Raji (cell line): ENCODE measurements around the gene GREM1.

Experiments
- POLR2A ChIP-seq: IDR thresholded peaks from 2 replicates; pipeline ENCODE4 v1.6.1; 2011; ENCODE audit warnings: low read depth, low read length, control low read depth; ENCODE audit not compliant: insufficient read depth

GREM1 gene

DNA sequence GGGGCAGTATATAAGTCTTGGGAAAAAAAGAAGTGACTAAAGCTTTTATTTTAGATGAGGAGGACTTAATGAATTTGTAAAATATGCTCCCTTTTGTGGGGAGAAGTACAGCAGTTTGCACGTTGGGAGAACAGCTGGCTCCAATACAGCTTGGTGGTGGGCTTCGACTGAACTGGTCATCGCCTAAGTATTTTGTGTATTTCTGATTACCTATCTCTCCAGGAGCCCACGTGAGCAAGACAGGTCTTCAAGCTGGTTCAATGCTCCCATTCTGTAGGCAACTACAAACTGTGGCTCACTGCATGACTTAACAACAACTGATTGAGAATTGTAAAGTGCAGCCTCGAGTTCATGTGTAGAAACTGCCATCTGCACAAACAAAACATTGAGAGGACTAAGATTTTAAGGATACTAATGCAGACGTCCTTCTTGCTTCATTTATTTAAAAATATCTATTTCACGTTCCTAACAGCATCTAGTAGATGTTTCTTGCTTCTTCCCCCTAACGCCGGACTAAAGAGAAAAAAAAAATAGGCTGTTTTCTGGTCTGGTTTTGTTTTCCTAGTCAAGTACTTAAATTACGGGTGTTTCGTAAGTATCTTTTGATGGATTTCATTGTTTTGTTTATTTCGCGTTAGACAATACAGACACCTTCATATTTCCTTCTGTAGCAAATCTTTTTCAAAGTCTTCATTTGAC, 1.4 kb upstream of the GREM1 start:
- no peak for TF ChIP-seq POLR2A

DNA sequence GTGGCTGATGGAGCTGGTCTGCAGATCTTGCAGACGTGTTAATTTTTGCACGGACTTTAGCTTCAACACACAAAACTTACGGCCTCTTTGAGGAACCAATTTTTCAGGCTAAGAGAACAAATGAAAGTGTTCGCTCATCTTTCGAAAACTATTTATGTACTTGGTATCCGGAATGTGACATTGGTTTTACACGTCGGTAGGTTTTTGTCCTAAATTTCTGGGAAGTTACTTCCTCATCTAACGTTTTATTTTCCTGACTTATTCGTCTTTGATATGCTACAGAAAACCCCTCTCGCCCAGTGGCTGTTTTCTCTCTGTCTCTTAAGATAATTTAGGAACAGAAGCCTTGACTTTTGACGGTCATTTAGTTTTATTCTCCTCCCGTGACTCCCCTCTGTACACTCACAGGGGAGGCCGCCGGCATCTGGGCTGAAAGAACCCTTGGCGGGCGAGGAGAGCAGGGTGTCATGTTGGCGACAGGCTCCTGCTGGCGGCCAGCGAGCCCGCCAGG, 834 bp upstream of the GREM1 start:
- no peak for TF ChIP-seq POLR2A

GRCh38 chr15:32718227-32718820, 520 bp downstream of the GREM1 start:
- TF ChIP-seq POLR2A = no peak

GRCh38 chr15:32718821-32719716, 1.3 kb downstream of the GREM1 start:
- no peak for TF ChIP-seq POLR2A

DNA sequence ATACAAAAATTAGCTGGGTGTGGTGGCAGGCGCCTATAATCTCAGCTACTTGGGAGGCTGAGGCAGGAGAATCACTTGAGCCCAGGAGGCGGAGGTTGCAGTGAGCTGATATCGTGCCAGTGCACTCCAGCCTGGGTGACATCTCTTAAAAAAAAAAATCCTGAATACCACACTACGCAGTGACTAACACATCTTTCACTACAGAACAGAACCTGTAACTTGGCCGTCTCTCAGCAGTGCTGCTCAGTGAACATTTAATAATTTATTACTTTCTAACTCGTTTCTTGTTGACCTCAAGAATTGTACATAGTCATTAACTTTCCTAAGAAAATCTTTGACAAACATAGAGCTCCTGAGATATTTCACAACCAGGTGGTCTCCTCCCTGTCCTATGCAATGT, 3.8 kb downstream of the GREM1 start:
- TF ChIP-seq POLR2A = no peak

- TF ChIP-seq POLR2A = no peak
Observed at GRCh38 chr15:32722136-32722535, 4.3 kb downstream of the GREM1 start.

DNA sequence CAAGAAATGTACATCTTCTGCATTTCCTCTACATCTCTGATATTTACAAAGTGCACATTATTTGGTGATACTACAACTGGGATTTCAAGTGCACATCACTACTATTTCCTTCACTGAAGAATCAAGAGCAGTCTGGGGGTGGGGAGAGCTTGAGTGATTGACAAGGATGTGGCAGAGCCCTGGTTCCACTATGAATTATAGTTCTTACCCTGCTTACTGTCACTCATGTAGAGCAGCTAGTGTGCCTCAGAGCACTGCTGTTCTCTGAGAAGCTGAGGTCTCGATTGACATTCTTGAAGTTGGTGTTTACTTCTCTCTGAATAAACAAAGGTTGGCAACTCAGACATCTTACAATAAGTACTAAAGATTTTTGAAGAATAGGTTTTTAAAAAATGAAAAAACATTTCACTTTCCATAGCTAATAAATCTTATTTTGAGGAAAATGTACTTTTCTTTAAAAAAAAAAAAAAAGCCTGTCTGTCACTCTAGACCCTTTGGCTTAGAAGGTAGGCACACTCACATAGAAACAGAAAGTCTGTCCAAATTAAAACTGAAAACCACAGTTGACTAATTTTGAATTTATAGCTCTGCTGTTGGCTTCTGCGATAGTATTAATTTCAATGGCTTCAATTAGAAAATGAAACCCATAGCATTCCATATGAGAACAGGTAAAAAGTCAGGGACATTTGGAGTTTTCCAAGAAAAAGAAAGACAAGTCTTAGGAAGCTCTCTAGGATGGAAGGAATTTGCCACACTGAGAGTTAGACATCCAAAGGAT, 5.6 kb downstream of the GREM1 start:
- no peak for TF ChIP-seq POLR2A

DNA sequence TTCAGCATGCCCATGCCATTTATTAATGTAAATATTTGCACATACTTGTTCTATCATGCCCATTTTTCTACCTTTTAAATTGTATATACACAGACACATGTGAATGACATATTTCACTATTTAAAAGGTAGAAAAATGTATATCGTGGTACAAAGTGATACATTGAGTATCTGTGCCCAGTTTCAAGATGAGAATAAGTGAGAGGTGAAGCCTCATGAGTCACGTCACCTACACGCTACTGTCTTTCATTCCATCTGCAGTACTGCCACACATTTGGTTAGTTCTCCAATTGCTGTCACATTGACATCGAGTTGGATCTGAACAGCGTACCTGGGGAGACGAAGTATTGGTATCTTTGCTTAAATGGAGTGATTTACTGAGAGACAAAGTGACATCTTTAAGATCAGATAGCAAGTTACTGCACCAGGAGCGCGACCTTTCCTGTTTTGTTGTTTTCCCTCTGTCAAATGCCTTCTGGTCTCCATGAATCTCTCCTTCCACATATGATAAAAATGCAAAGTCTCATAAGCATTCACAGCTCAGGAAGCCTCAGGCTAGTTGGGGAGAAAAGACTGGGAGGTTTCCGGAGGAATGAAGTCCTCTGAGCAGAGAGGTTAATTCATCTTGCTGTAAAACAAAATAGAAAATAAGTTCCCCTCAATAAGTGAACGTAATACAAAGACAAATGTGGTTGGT, 12.0 kb downstream of the GREM1 start:
- no peak for TF ChIP-seq POLR2A

GRCh38 chr15:32730677-32731654, 13.2 kb downstream of the GREM1 start:
- no peak for TF ChIP-seq POLR2A

GRCh38 chr15:32732574-32733157, 14.9 kb downstream of the GREM1 start:
- no peak for TF ChIP-seq POLR2A

DNA sequence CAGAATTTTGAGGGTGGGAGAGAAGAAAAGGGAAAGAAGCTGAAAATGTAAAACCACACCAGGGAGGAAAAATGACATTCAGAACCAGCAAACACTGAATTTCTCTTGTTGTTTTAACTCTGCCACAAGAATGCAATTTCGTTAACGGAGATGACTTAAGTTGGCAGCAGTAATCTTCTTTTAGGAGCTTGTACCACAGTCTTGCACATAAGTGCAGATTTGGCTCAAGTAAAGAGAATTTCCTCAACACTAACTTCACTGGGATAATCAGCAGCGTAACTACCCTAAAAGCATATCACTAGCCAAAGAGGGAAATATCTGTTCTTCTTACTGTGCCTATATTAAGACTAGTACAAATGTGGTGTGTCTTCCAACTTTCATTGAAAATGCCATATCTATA, 15.5 kb downstream of the GREM1 start:
- no peak for TF ChIP-seq POLR2A

DNA sequence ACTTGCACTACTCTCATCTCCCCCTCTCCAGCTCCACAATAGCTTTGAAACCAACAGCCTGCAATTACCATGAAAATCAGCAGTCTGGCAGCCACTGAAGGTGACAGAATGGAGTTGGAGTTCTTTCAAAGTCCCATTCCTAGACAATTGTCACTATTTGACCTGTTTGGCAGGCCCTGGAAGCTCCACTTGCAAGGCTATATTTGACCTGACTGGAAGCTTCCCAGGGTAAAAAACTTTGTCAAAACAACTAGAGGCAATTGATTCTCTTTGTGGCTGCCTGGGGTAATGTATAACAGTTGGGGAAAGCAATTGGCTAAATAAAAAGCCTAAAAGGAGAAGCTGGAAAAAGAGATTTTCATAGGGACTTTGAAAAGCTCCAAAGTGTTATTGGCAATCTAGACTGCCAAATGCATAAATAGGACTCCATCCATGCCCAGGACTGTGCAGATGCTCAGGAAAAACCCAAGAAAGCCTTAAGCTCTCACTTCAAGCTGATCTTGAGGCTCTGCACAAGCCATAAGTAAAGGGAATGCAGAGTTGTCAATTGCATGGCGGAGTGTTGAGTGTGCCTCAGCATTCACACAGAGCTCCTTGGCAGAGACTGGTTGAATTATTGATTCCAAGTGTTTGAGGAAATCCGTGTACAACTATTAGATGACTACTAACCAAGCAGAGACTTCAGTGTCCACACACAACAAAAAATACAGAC, 18.3 kb downstream of the GREM1 start:
- no peak for TF ChIP-seq POLR2A

DNA sequence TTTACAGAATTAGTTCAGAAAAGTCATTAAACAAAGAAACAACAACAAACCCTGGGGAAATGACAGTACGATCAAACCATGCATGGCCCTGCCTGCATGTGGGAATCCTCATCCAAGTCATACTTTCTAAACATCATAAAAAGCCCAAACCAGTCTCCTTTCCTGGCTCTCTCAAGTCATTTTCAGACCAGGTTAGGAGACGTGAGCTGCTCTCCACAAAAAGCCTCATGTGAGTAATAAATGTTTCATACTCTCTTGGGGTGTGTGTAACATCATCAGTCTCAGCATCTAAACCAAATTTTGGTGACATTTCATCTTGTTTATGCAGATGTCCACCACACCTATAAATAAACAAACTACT, 18.9 kb downstream of the GREM1 start:
- no peak for TF ChIP-seq POLR2A

GRCh38 chr15:32737304-32737703, 19.5 kb downstream of the GREM1 start:
- no peak for TF ChIP-seq POLR2A
